ENCODE data around the gene ATP6V1B1.

ATP6V1B1 gene

GRCh38 chr2:70930371-70931329, 5.0 kb upstream of the ATP6V1B1 start:
- H3K4me1 ChIP-seq (ENCODE audit: insufficient read depth, insufficient read length): peaks cover 3% of the 10 kb centered on the region

DNA sequence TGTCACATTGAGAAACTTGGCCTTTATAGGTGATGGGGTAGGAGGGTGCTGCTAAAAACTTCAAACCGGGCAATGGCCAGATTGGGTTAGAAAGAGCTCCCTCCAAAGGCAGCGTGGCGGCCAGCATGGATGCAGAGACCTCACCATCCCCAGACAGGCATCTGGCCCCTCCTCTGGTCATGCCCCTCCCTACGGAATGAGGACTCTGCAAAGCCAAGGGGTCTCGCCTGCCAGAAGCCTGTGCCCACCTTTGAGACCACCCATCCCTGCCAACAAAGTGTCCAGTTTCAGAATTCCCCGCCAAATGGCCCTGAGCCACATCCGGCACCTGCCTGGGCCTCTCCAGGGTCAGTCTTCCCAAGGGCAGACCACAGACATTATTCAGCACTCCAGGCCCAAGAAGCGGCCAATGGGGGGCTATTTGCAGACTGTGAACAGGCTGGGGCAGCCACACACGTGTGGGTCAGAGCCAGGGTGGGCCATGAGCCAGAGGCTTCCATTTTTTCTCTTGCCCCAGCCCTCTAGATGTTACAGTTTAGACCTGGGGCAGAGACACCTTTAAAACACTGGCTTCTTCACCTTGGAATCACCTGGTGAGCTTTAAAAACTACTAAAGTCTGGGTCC, 4.2 kb upstream of the ATP6V1B1 start:
- DNase-seq (ENCODE audit: low read depth, low spot score): no peak
- Histone ChIP-seq H3K9ac (ENCODE audit: insufficient read length, low read depth) (no peak overlapping the region), H3K36me3 (ENCODE audit: insufficient read depth, insufficient read length, low read length) (no peaks in the 10 kb centered on the region), H3K9me3 (ENCODE audit: insufficient read depth, low read length) (no peaks in the 10 kb centered on the region), H3K4me1 (ENCODE audit: insufficient read depth, insufficient read length) (peaks cover 7% of the 10 kb centered on the region), H3K4me3 (ENCODE audit: insufficient read length, low read depth) (no peak overlapping the region), H3K27me3 (ENCODE audit: insufficient read depth, insufficient read length) (peaks cover 3% of the 10 kb centered on the region)
- TF ChIP-seq SUZ12 (IDR thresholded peaks at IDR 0.05; ENCODE audit: extremely low read depth, insufficient read depth, insufficient read length): no peak
- no peak for TF ChIP-seq ZNF274 (IDR thresholded peaks at IDR 0.05; ENCODE audit: low read depth, low read length)
- no peak for TF ChIP-seq YY1 (IDR thresholded peaks at IDR 0.05; ENCODE audit: insufficient read depth, insufficient read length)

More at GRCh38 chr2:70930371-70931329, 5.0 kb upstream of the ATP6V1B1 start:
- Histone ChIP-seq H3K9me3 (ENCODE audit: insufficient read depth, low read length) (no peaks in the 10 kb centered on the region), H3K36me3 (ENCODE audit: insufficient read depth, insufficient read length, low read length) (no peaks in the 10 kb centered on the region), H3K4me3 (ENCODE audit: insufficient read length, low read depth) (no peak overlapping the region), H3K9ac (ENCODE audit: insufficient read length, low read depth) (no peak overlapping the region), H3K27me3 (ENCODE audit: insufficient read depth, insufficient read length) (peaks cover 3% of the 10 kb centered on the region)
- TF ChIP-seq YY1 (IDR thresholded peaks at IDR 0.05; ENCODE audit: insufficient read depth, insufficient read length) (no peak), SUZ12 (IDR thresholded peaks at IDR 0.05; ENCODE audit: extremely low read depth, insufficient read depth, insufficient read length) (no peak), ZNF274 (IDR thresholded peaks at IDR 0.05; ENCODE audit: low read depth, low read length) (no peak)
- no peak for DNase-seq (ENCODE audit: low read depth, low spot score)

DNA sequence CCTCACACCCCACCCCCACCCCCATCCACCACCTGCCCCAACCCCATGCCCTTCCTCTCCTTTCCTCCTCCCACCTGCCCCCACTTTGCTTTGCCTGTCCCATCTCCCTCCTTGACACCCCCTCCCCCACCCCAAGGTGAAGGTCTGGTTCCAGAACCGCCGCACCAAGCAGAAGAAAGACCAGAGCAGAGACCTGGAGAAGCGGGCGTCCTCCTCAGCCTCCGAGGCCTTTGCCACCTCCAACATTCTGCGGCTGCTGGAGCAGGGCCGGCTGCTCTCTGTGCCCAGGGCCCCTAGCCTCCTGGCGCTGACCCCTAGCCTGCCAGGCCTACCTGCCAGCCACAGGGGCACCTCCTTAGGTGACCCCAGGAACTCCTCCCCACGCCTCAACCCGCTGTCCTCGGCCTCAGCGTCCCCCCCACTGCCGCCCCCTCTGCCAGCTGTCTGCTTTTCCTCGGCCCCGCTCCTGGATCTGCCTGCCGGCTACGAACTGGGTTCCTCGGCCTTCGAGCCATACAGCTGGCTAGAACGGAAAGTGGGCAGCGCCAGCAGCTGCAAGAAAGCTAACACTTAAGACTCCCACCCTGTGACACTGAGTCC, 3.0 kb upstream of the ATP6V1B1 start:
- DNase-seq (ENCODE audit: low read depth, low spot score): no peak
- no peaks in the 10 kb centered on the region for H3K9me3 ChIP-seq (ENCODE audit: insufficient read depth, low read length)
- H3K9ac ChIP-seq (ENCODE audit: insufficient read length, low read depth): no peak overlapping the region
- peaks cover 3% of the 10 kb centered on the region for H3K27me3 ChIP-seq (ENCODE audit: insufficient read depth, insufficient read length)
- H3K4me3 ChIP-seq (ENCODE audit: insufficient read length, low read depth): no peak overlapping the region
- no peak for TF ChIP-seq ZNF274 (IDR thresholded peaks at IDR 0.05; ENCODE audit: low read depth, low read length)
- no peak for TF ChIP-seq YY1 (IDR thresholded peaks at IDR 0.05; ENCODE audit: insufficient read depth, insufficient read length)
- TF ChIP-seq SUZ12 (IDR thresholded peaks at IDR 0.05; ENCODE audit: extremely low read depth, insufficient read depth, insufficient read length): no peak
- H3K4me1 ChIP-seq (ENCODE audit: insufficient read depth, insufficient read length): peaks cover 17% of the 10 kb centered on the region
- H3K36me3 ChIP-seq (ENCODE audit: insufficient read depth, insufficient read length, low read length): no peaks in the 10 kb centered on the region

- no peaks in the 10 kb centered on the region for H3K36me3 ChIP-seq (ENCODE audit: insufficient read depth, insufficient read length, low read length)
- H3K9ac ChIP-seq (ENCODE audit: insufficient read length, low read depth): no peak overlapping the region
- TF ChIP-seq YY1 (IDR thresholded peaks at IDR 0.05; ENCODE audit: insufficient read depth, insufficient read length) (no peak), ZNF274 (IDR thresholded peaks at IDR 0.05; ENCODE audit: low read depth, low read length) (no peak)
- no peaks in the 10 kb centered on the region for H3K9me3 ChIP-seq (ENCODE audit: insufficient read depth, low read length)
- DNase-seq (ENCODE audit: low read depth, low spot score): no peak
- peaks cover 9% of the 10 kb centered on the region for H3K27me3 ChIP-seq (ENCODE audit: insufficient read depth, insufficient read length)
- H3K4me1 ChIP-seq (ENCODE audit: insufficient read depth, insufficient read length): peaks cover 35% of the 10 kb centered on the region
- H3K4me3 ChIP-seq (ENCODE audit: insufficient read length, low read depth): no peak overlapping the region
Observed at GRCh38 chr2:70934981-70935380, 719 bp upstream of the ATP6V1B1 start.

DNA sequence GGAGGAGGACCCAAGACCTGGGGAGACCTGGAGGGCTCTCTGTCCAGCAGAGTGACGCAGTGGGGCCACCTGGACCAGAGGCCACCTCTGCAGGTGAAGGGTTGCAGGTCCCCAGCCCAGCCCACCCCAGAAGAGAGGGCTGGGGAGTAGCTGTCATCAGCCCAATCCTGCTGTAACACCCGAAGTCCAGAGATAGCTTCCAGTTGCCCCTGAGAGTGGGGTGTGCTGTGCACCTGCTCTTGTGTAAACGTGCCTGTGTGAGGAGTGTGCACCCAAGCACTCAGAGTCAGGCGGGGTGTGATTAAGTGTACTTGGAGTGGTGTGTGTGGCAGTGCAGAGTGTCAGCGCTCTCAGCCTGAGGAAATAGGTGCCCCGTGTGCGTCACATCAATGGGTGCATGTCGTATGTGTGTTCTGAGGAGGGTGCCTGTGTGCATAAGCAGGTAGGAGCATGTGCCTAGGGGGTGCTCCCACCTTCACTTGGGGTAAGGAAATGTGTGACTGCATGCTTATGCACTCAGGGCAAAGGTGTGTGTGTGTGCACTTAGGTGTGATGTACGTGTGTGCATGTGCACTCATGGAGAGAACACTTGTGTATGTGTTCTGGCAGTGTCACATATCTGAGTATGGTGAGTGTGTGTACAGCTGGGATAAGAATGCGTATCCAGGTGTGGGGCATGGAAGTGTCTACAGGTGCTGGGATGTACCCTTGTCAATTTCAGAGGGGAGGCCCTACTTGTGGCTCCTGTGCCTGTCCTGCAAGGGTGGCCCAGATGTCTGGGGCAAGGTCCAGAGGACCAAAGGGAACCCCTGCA, 672 bp downstream of the ATP6V1B1 start:
- peaks cover 19% of the 10 kb centered on the region for H3K27me3 ChIP-seq (ENCODE audit: insufficient read depth, insufficient read length)
- H3K4me1 ChIP-seq (ENCODE audit: insufficient read depth, insufficient read length): peaks cover 35% of the 10 kb centered on the region
- no peak overlapping the region for H3K4me3 ChIP-seq (ENCODE audit: insufficient read length, low read depth)
- H3K9ac ChIP-seq (ENCODE audit: insufficient read length, low read depth): no peak overlapping the region
- no peak for DNase-seq (ENCODE audit: low read depth, low spot score)
- TF ChIP-seq SUZ12 (IDR thresholded peaks at IDR 0.05; ENCODE audit: extremely low read depth, insufficient read depth, insufficient read length) (no peak), YY1 (IDR thresholded peaks at IDR 0.05; ENCODE audit: insufficient read depth, insufficient read length) (no peak)
- H3K36me3 ChIP-seq (ENCODE audit: insufficient read depth, insufficient read length, low read length): no peaks in the 10 kb centered on the region
- no peaks in the 10 kb centered on the region for H3K9me3 ChIP-seq (ENCODE audit: insufficient read depth, low read length)

GRCh38 chr2:70936979-70937811, 1.5 kb downstream of the ATP6V1B1 start:
- Histone ChIP-seq H3K4me3 (ENCODE audit: insufficient read length, low read depth) (no peak overlapping the region), H3K27me3 (ENCODE audit: insufficient read depth, insufficient read length) (peaks cover 27% of the 10 kb centered on the region), H3K36me3 (ENCODE audit: insufficient read depth, insufficient read length, low read length) (no peaks in the 10 kb centered on the region), H3K9ac (ENCODE audit: insufficient read length, low read depth) (no peak overlapping the region), H3K9me3 (ENCODE audit: insufficient read depth, low read length) (no peaks in the 10 kb centered on the region), H3K4me1 (ENCODE audit: insufficient read depth, insufficient read length) (peaks cover 35% of the 10 kb centered on the region)
- TF ChIP-seq SUZ12 (IDR thresholded peaks at IDR 0.05; ENCODE audit: extremely low read depth, insufficient read depth, insufficient read length) (no peak), YY1 (IDR thresholded peaks at IDR 0.05; ENCODE audit: insufficient read depth, insufficient read length) (no peak), ZNF274 (IDR thresholded peaks at IDR 0.05; ENCODE audit: low read depth, low read length) (no peak)
- DNase-seq (ENCODE audit: low read depth, low spot score): no peak
